ENCODE data around the gene FOXN4.

Gene FOXN4

GRCh38 chr12:109293106-109293505, 16.0 kb downstream of the FOXN4 start:
- H3K4me1 ChIP-seq, result no peaks in the 10 kb centered on the region
- H3K9me3 ChIP-seq (ENCODE audit: control insufficient read depth, low read length), result no peaks in the 10 kb centered on the region
- H3K4me2 ChIP-seq (ENCODE audit: low read length), result no peak overlapping the region
- H3K27ac ChIP-seq, result no peak overlapping the region
- H3K79me2 ChIP-seq, result no peaks in the 10 kb centered on the region
- no peak for TF ChIP-seq CTCF (IDR thresholded peaks at IDR 0.05)
- H2AFZ ChIP-seq, result no peak overlapping the region
- H3K36me3 ChIP-seq (ENCODE audit: control insufficient read depth, insufficient read depth, low read length), result no peaks in the 10 kb centered on the region
- no peak overlapping the region for H3K9ac ChIP-seq
- H3K27me3 ChIP-seq (ENCODE audit: control insufficient read depth, insufficient read depth, low read length), result peaks cover 3% of the 10 kb centered on the region
- H3K4me3 ChIP-seq (ENCODE audit: low read depth, low read length), result no peak overlapping the region

- no peaks in the 10 kb centered on the region for H3K4me1 ChIP-seq
- H3K27ac ChIP-seq, result no peak overlapping the region
- no peak overlapping the region for H3K4me2 ChIP-seq (ENCODE audit: low read length)
- no peak overlapping the region for H2AFZ ChIP-seq
- H3K27me3 ChIP-seq (ENCODE audit: control insufficient read depth, insufficient read depth, low read length), result peaks cover 3% of the 10 kb centered on the region
- H3K36me3 ChIP-seq (ENCODE audit: control insufficient read depth, insufficient read depth, low read length), result no peaks in the 10 kb centered on the region
- no peak overlapping the region for H3K4me3 ChIP-seq (ENCODE audit: low read depth, low read length)
- H3K9ac ChIP-seq, result no peak overlapping the region
- no peaks in the 10 kb centered on the region for H3K9me3 ChIP-seq (ENCODE audit: control insufficient read depth, low read length)
- no peak for TF ChIP-seq CTCF (IDR thresholded peaks at IDR 0.05)
- H3K79me2 ChIP-seq, result no peaks in the 10 kb centered on the region
Measured at GRCh38 chr12:109292342-109292711, 16.8 kb downstream of the FOXN4 start.

- Histone ChIP-seq H3K79me2 (no peaks in the 10 kb centered on the region), H3K36me3 (ENCODE audit: control insufficient read depth, insufficient read depth, low read length) (no peaks in the 10 kb centered on the region), H3K9ac (no peak overlapping the region), H3K4me1 (no peaks in the 10 kb centered on the region), H3K4me3 (ENCODE audit: low read depth, low read length) (no peak overlapping the region), H2AFZ (peak overlapping the region; percentile 77), H3K4me2 (ENCODE audit: low read length) (no peak overlapping the region), H3K9me3 (ENCODE audit: control insufficient read depth, low read length) (no peaks in the 10 kb centered on the region), H3K27me3 (ENCODE audit: control insufficient read depth, insufficient read depth, low read length) (peaks cover 3% of the 10 kb centered on the region), H3K27ac (no peak overlapping the region)
- no peak for TF ChIP-seq CTCF (IDR thresholded peaks at IDR 0.05)
Measured at GRCh38 chr12:109291521-109292341, 17.4 kb downstream of the FOXN4 start.

- no peaks in the 10 kb centered on the region for H3K9me3 ChIP-seq (ENCODE audit: control insufficient read depth, low read length)
- no peak for TF ChIP-seq CTCF (IDR thresholded peaks at IDR 0.05)
- peaks cover 3% of the 10 kb centered on the region for H3K27me3 ChIP-seq (ENCODE audit: control insufficient read depth, insufficient read depth, low read length)
- H3K4me3 ChIP-seq (ENCODE audit: low read depth, low read length), result no peak overlapping the region
- H3K4me2 ChIP-seq (ENCODE audit: low read length), result no peak overlapping the region
- H3K36me3 ChIP-seq (ENCODE audit: control insufficient read depth, insufficient read depth, low read length), result no peaks in the 10 kb centered on the region
- H3K9ac ChIP-seq, result no peak overlapping the region
- peak overlapping the region; percentile 77 for H2AFZ ChIP-seq
- no peaks in the 10 kb centered on the region for H3K4me1 ChIP-seq
- no peak overlapping the region for H3K27ac ChIP-seq
- no peaks in the 10 kb centered on the region for H3K79me2 ChIP-seq
Measured at GRCh38 chr12:109291117-109291516, 18.0 kb downstream of the FOXN4 start.

- H3K27me3 ChIP-seq (ENCODE audit: control insufficient read depth, insufficient read depth, low read length), result peaks cover 3% of the 10 kb centered on the region
- no peaks in the 10 kb centered on the region for H3K9me3 ChIP-seq (ENCODE audit: control insufficient read depth, low read length)
- no peak for TF ChIP-seq CTCF (IDR thresholded peaks at IDR 0.05)
- H3K4me1 ChIP-seq, result no peaks in the 10 kb centered on the region
- H3K9ac ChIP-seq, result no peak overlapping the region
- H3K27ac ChIP-seq, result no peak overlapping the region
- H2AFZ ChIP-seq, result no peak overlapping the region
- no peaks in the 10 kb centered on the region for H3K79me2 ChIP-seq
- H3K4me2 ChIP-seq (ENCODE audit: low read length), result no peak overlapping the region
- H3K4me3 ChIP-seq (ENCODE audit: low read depth, low read length), result no peak overlapping the region
- H3K36me3 ChIP-seq (ENCODE audit: control insufficient read depth, insufficient read depth, low read length), result no peaks in the 10 kb centered on the region
Measured at GRCh38 chr12:109290061-109290460, 19.0 kb downstream of the FOXN4 start.

Data from parathyroid adenoma (tissue), 2 donors.